IPS-18c (cell line): Measurements from ENCODE around the gene FAM114A2.
"Not testable (repeated sequence)": the region's sequence is repeated elsewhere in the genome, so short reads cannot be mapped to it uniquely, and the experiment has no call there.

Source experiments
- H3K4me3 ChIP-seq: 2 replicates; pipeline ENCODE4 v1.7.0; 2013; ENCODE audit warnings: low read depth, mild to moderate bottlenecking, low read length, moderate library complexity; ENCODE audit not compliant: insufficient read depth
- H3K9me3 ChIP-seq: one replicate; pipeline ENCODE4 v1.6.1; 2013; ENCODE audit warnings: mild to moderate bottlenecking, low read length, moderate library complexity; ENCODE audit not compliant: control insufficient read depth, insufficient read depth

Gene FAM114A2

GRCh38 chr5:154038707-154039457, at the start of gene FAM114A2, which contains the start of gene MFAP3:
TSS of gene FAM114A2 (minus strand) at chr5:154038910. CDS start at chr5:154034953, 3,957 bp downstream.
TSS of gene MFAP3 (plus strand) at chr5:154038967. CDS start at chr5:154049723, 10,756 bp downstream.
- Histone ChIP-seq H3K4me3 (peak within 1 kb of the TSS; percentile 86), H3K9me3 (no peaks in the 10 kb centered on the region)

- no peaks in the 10 kb centered on the region for H3K9me3 ChIP-seq
- H3K4me3 ChIP-seq: no peak overlapping the region
These were observed 48.5 kb upstream of the FAM114A2 start for GRCh38 chr5:154087260-154087659.

GRCh38 chr5:154086641-154087040, 47.9 kb upstream of the FAM114A2 start:
- H3K9me3 ChIP-seq: no peaks in the 10 kb centered on the region
- H3K4me3 ChIP-seq: no peak overlapping the region

DNA sequence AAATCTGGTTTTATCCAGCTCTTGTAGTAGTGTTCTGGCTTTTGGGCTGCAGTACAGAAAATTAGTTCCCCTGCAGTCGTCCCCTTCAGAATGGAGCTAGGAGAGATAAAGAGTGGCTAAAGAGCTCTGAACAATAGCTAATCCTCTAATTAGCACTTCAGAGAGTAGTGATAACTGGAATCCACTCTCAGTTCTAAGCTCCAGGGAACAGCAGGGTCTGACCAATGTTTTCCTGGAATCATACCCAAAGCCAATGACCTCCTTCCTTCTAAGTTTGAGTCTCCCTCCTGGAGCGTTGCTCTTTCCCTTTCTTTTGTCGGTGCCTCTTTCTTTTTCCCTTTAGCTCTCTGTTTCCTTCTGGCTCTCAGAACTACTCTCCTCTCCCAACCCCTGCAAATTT, 47.4 kb upstream of the FAM114A2 start:
- Histone ChIP-seq H3K4me3 (no peak overlapping the region), H3K9me3 (no peaks in the 10 kb centered on the region)

DNA sequence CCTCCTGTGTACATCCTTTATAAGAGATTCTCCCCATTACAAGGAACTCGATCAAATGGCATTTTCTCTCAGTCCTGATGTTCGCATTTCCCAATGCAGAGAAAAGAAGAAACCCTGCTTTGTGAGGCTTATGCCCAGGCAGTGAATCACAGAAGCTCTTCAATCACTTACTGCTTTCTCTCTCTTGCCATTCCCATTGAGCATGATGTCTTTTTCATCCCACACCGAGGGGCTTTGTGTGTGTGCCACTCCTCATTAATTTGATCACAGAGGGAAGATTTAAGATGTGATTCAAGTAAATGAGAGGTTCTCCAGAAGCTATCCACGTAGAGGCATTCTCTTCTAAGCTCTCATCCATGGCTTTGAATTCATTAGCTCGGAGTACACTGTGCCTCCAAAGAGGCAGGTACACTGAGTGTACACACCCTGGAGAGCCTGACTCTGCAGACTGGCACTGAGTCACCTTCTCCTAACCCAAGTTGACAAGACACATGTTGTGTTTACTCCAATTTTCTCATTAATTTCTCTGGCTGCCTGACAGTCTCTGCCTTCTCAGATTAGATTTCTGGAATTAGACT, 45.4 kb upstream of the FAM114A2 start:
- Histone ChIP-seq H3K4me3 (no peak overlapping the region), H3K9me3 (no peaks in the 10 kb centered on the region)

- Histone ChIP-seq H3K4me3 (no peak overlapping the region), H3K9me3 (no peaks in the 10 kb centered on the region)
These were observed 42.5 kb upstream of the FAM114A2 start for GRCh38 chr5:154081246-154081645.

DNA sequence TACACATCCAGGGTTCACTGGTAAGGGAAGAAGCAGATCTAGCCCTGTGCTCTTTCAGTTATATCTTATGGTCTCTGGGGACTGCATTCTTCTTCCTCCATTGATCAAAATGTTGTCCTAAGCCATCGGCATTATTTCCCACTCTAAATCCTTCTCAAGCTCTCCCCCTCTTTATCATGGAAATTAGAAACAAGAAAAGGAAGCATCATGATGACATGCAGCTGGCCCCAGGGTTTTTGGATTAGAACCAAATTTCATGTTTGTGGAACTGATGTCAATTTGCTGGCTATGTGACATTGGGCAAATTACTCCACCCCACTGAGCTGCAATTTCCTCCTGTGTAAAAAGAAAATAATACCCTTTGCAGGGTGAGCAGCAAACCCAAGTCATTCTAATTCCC, 39.6 kb upstream of the FAM114A2 start:
- no peak overlapping the region for H3K4me3 ChIP-seq
- H3K9me3 ChIP-seq: no peaks in the 10 kb centered on the region

DNA sequence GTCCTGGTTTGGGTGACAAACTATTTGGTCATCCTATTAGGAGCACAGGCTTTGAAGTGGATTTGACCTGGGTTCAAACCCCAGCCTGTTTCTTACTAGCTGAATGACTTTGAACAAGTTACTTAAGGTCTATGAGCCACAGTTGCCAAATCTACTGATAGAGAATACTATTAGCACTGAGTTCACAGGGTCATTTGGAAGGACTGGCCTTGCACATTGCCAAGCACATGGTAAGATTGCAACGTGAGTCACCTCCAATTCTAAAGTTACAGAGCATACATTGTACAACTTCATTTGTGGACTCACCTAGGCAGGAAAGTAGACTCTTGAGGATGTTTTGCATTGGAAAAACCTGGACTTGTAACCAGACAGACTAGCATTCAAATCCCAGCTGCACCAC, 39.0 kb upstream of the FAM114A2 start:
- Histone ChIP-seq H3K4me3 (no peak overlapping the region), H3K9me3 (no peaks in the 10 kb centered on the region)

DNA sequence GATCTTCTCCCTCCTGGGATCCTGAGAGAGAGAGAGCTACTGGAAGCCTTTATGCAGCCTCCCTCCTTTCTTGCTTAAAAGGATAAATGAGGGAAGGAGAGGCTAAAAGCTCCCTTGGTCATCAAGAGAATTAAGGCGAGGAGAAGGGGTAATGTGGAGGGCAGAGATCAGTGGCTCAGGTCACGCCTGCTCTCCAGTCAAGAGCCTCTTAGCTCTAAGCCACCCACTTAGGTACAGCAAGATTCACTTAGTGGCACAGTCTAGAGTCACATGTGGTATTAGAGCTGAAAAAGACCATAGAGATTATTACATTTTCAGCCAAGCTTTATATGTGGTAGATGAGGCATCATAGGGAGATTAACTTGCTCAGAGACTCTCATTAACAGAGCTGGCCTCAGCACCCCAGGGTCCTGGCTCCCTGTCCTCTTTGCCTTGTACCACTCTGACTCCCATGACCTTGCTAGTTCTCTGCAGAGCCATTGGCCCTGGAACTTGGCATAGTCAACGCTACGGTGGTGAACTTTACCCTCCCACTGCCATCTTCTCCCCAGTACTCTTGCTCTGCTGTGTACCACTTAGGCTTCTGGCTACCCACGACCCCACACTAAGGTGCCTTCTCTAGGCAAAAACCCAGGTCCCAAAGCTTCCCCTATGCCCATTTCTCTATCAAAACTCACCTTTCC, 37.7 kb upstream of the FAM114A2 start:
- Histone ChIP-seq H3K4me3 (no peak overlapping the region), H3K9me3 (no peaks in the 10 kb centered on the region)

- Histone ChIP-seq H3K4me3 (no peak overlapping the region), H3K9me3 (no peaks in the 10 kb centered on the region)
These were observed 33.9 kb upstream of the FAM114A2 start for GRCh38 chr5:154072414-154073171.

- H3K9me3 ChIP-seq: no peaks in the 10 kb centered on the region
- no peak overlapping the region for H3K4me3 ChIP-seq
These were observed 33.2 kb upstream of the FAM114A2 start for GRCh38 chr5:154071799-154072413.

GRCh38 chr5:154069854-154070253, 31.1 kb upstream of the FAM114A2 start:
- H3K9me3 ChIP-seq, H3K4me3 ChIP-seq: not testable (repeated sequence)

DNA sequence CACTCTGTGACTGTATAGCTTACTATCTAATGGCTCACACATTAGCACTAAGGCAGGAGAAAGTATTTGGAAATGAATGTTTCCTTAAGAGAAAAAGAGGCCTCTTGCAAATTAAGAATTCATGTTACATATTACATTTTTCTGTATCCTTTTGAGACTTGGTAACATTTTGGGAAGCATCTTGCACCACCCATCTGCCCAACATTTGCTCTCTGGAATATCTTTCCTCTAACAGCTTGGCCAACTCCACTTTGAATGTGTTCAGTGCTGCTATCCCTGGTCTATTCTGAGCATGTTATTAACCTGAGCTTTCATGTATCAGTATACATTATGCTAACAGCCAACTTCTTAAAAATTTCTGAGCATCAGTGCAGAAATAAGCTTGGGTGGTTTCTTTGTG, 27.3 kb upstream of the FAM114A2 start:
- Histone ChIP-seq H3K4me3 (no peak overlapping the region), H3K9me3 (no peaks in the 10 kb centered on the region)

- H3K4me3 ChIP-seq: no peak overlapping the region
- no peaks in the 10 kb centered on the region for H3K9me3 ChIP-seq
These were observed 24.7 kb upstream of the FAM114A2 start for GRCh38 chr5:154063372-154063771.

GRCh38 chr5:154060606-154061005, 21.9 kb upstream of the FAM114A2 start:
- H3K4me3 ChIP-seq: no peak overlapping the region
- H3K9me3 ChIP-seq: no peaks in the 10 kb centered on the region

- H3K9me3 ChIP-seq: no peaks in the 10 kb centered on the region
- H3K4me3 ChIP-seq: no peak overlapping the region
These were observed 20.9 kb upstream of the FAM114A2 start for GRCh38 chr5:154059583-154059982.

DNA sequence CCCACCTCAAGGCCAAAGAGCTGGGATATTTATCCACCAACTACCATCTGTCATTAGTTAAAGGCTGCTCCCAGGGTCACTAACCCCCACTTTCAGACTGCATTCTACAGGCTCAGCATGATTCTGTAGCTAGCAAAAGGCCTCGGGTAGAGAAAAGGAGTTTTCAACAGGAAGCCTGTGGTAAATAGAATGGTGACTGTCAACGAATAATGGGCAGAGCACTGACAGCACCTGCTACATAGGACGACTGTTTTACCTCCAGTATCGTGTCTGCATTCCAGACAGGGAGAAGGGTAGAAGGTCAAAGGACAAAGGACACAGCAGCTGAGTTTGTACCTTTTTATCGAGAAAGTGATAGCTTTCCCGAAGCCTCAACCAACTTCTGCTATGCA, 20.3 kb upstream of the FAM114A2 start:
- no peaks in the 10 kb centered on the region for H3K9me3 ChIP-seq
- H3K4me3 ChIP-seq: no peak overlapping the region
